H54 (cell line): ENCODE measurements around the gene NLRC4.
A peak's percentile ranks its signal among the peaks of the same experiment; 100 is the strongest.
"Not testable (repeated sequence)": the region's sequence is repeated elsewhere in the genome, so short reads cannot be mapped to it uniquely, and the experiment has no call there.

ENCODE experiments used
- DNase-seq: peaks from one replicate; pipeline ENCODE4 v3.0.0; 2011; ENCODE audit warnings: low spot score, mixed read lengths; ENCODE audit not compliant: insufficient read length
- FAIRE-seq: peaks from 3 replicates; lab custom pipeline; 2011; peaks lifted over from hg19 to GRCh38; lab: Jason Lieb, UNC
- POLR2A ChIP-seq: IDR thresholded peaks from 2 replicates; pipeline ENCODE4 v1.6.1; 2011; ENCODE audit warnings: low read depth, mild to moderate bottlenecking, low read length

NLRC4 gene

GRCh38 chr2:32222966-32223365, 41.7 kb downstream of the NLRC4 start:
- TF ChIP-seq POLR2A: no peak
- FAIRE-seq: no peak
- DNase-seq: no peak

DNA sequence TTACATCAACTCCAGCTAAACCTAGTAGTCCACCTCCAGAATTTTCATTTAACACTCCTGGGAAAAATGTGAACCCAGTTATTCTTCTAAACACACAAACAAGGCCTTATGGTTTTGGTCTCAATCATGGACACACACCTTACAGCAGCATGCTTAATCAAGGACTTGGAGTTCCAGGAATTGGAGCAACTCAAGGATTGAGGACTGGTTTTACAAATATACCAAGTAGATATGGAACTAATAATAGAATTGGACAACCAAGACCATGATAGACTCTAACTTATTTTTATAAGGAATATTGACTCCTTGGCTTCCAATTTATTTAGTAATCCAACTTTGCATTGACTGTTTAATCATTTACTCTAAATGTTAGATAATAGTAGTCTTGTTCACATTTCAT, 44.2 kb downstream of the NLRC4 start:
- no peak for TF ChIP-seq POLR2A
- FAIRE-seq (no peak), DNase-seq (no peak)

- FAIRE-seq: no peak
- DNase-seq: no peak
- TF ChIP-seq POLR2A: no peak
Observed at GRCh38 chr2:32212295-32212694, 52.4 kb downstream of the NLRC4 start.

DNA sequence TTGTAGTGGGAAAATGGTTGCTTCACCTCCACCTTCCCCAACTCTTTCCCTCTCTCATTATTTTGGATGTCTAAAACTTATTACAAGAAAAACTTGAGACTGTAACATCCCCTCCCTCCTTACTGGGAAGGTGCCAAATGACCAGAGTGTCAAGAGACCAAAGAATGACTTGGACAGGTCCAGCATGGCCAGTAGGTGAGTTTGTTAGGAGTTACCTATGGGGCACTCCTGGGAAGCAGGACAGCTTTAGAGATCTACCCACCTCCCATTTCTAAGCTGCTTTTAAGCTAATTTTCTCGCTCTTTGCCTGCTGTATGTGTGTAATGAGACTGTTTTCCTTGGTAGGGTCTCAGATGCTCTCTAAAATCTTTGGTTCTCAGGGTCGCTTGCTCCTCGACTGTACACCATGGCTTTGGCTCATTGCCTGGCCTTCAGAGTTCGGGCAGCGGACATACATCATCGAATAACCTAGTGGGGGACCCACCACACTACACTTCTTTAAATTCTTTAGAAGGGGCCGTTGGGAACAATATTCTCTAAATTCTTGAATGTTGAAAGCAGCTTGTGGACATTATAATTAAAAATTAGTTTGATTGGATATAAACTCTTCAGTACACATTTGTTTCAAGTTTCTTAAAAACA, 53.8 kb downstream of the NLRC4 start:
- DNase-seq (no peak), FAIRE-seq (no peak)
- TF ChIP-seq POLR2A: no peak

- DNase-seq: not testable (repeated sequence)
- FAIRE-seq: peak; percentile 88
Observed at GRCh38 chr2:32203428-32203827, 61.3 kb downstream of the NLRC4 start.

GRCh38 chr2:32200814-32201213, 63.9 kb downstream of the NLRC4 start:
- FAIRE-seq (no peak), DNase-seq (no peak)
- no peak for TF ChIP-seq POLR2A

DNA sequence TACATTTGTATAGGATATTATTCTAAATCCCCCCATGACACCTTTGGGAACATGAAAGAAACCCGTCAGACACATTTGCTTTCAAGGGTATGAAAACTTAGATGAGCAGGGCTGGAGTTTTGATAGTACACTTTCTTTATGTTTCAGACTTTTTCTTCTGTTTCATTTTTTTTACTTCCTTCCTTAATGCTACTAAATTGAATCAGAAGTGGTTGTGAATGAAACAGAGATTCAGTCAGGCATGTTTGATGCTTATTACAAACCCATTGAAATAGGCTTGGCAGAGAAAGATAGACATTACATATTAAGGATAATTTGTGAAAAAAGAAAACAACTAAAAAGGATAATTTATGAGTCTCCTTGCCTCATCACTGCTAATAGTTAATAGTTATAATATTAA, 72.3 kb downstream of the NLRC4 start:
- DNase-seq: no peak
- TF ChIP-seq POLR2A: no peak
- FAIRE-seq: no peak

DNA sequence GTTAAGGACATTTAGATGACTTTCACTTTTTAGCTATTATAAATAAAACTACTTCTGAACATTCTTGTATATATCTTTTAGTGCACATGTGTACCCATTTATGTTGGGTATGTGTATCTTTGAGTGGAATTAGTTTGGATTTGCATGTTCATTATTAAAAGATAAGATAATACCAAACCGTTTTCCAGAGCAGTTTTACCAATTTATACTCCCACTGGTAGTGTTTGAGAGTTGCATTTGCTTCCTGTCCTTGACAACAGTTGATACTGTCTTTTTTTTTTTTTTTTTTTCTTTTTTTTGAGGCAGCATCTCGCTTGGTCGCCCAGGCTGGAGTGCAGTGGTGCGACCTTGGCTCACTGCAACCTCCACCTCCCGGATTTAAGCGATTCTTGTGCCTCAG, 75.7 kb downstream of the NLRC4 start:
- FAIRE-seq (no peak), DNase-seq (no peak)
- TF ChIP-seq POLR2A: no peak

DNA sequence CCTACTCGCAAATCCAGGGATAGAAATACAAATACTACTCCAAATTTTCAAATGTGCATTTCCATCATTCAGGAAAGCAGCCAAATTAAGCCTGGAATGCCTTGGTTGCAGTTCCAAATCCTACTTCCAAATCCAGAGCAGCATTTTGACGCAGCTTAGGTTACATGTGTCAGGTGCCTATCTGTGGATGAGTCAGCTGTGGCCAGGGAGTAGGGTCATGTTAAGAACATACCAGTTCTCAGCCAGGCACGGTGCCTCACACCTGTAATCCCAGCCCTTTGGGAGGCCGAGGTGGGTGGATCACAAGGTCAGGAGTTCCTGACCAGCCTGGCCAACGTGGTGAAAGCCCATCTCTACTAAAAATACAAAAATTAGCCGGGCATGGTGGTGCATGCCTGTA, 82.0 kb downstream of the NLRC4 start:
- FAIRE-seq: no peak
- no peak for TF ChIP-seq POLR2A
- no peak for DNase-seq
